Stomach (tissue), 4 donors: ENCODE data around the gene FAT2.
"Not testable (repeated sequence)": the region's sequence is repeated elsewhere in the genome, so short reads cannot be mapped to it uniquely, and the experiment has no call there.

ENCODE experiments used
- CTCF ChIP-seq, 7 experiments: fragments of 450-650 bp in 4 of 7; fragments of 200-600 bp in 3 of 7; sonication (generic) in 3 of 7; IDR thresholded peaks; one replicate each; pipeline ENCODE4 v1.5.1; 2016 to 2019; ENCODE audit warnings: antibody characterized with exemption in 7 of 7, control low read depth in 2 of 7, mild to moderate bottlenecking in 1 of 7
- POLR2A ChIP-seq, 4 donors: fragments of 450-650 bp; IDR thresholded peaks; one replicate each; pipeline ENCODE4 v1.6.1; 2016; ENCODE audit warnings: antibody characterized with exemption in 4 of 4, control low read depth in 2 of 4, mild to moderate bottlenecking in 1 of 4, moderate library complexity in 1 of 4

GRCh38 chr5:151585344-151585743 is 5.8 kb downstream of the FAT2 start:
- TF ChIP-seq CTCF, POLR2A (IDR thresholded peaks at IDR 0.05): not testable (repeated sequence)
